HG03575 (cell line): ENCODE data around the gene ALDH3A1.

Experiments used
- ATAC-seq: cut with Tn5 transposase; IDR thresholded peaks from one replicate; pipeline ENCODE4 v1.9.1; 2021; ENCODE audit not compliant: unreplicated experiment, insufficient number of reproducible peaks, low FRiP score; ENCODE audit errors: extremely low read depth

ALDH3A1 gene

GRCh38 chr17:19763416-19763815 lies 15.3 kb upstream of the ALDH3A1 start:
- ATAC-seq: no peak

GRCh38 chr17:19762515-19762961 lies 14.4 kb upstream of the ALDH3A1 start:
- ATAC-seq: no peak

- ATAC-seq: no peak
Observed at GRCh38 chr17:19760746-19761145, 12.6 kb upstream of the ALDH3A1 start.

GRCh38 chr17:19759568-19760549 lies 11.8 kb upstream of the ALDH3A1 start:
- ATAC-seq: no peak

- ATAC-seq: no peak
Observed at GRCh38 chr17:19757536-19758180, 9.6 kb upstream of the ALDH3A1 start.

GRCh38 chr17:19756546-19756945 lies 8.4 kb upstream of the ALDH3A1 start:
- ATAC-seq: no peak

- no peak for ATAC-seq
Observed at GRCh38 chr17:19755821-19756510, 7.9 kb upstream of the ALDH3A1 start.

- no peak for ATAC-seq
Observed at GRCh38 chr17:19755392-19755791, 7.3 kb upstream of the ALDH3A1 start.

GRCh38 chr17:19753661-19754463 lies 5.8 kb upstream of the ALDH3A1 start:
- no peak for ATAC-seq

- ATAC-seq: no peak
Observed at GRCh38 chr17:19753051-19753509, 5.0 kb upstream of the ALDH3A1 start.

GRCh38 chr17:19752216-19753050 lies 4.3 kb upstream of the ALDH3A1 start:
- no peak for ATAC-seq

- ATAC-seq: no peak
Observed at GRCh38 chr17:19750835-19751234, 2.7 kb upstream of the ALDH3A1 start.

GRCh38 chr17:19750020-19750572 lies 2.0 kb upstream of the ALDH3A1 start:
- ATAC-seq: no peak

GRCh38 chr17:19748807-19749193 lies 702 bp upstream of the ALDH3A1 start:
- no peak for ATAC-seq

GRCh38 chr17:19747159-19747719 lies 859 bp downstream of the ALDH3A1 start:
- no peak for ATAC-seq

- no peak for ATAC-seq
Observed at GRCh38 chr17:19746517-19746916, 1.6 kb downstream of the ALDH3A1 start.
